HepG2 (cell line): ENCODE measurements around the gene SNX10. TPM values are rescaled to one million over a fixed set of nuclear protein-coding genes. Genes with fewer than 3 reads are reported as not detected.
A peak's percentile ranks its signal among the peaks of the same experiment; 100 is the strongest.

Experiments
- CBX2 ChIP-seq, 2 experiments: fragments of 200-600 bp in 1 of 2; sonication (generic); formaldehyde crosslinking in 1 of 2; IDR thresholded peaks; 2 replicates each; pipeline versions ENCODE4 v1.7.0 to v1.8.1; 2018 to 2022; ENCODE audit warnings: low read depth in 2 of 2, low read length in 1 of 2, mild to moderate bottlenecking in 1 of 2, missing genetic modification reagents in 1 of 2
- DNMT3B ChIP-seq: conservative IDR thresholded peaks from 2 replicates; pipeline ENCODE4 v1.6.1; 2016; ENCODE audit warnings: missing biosample characterization, control low read depth
- HDAC2 ChIP-seq: sonication (generic); formaldehyde crosslinking; IDR thresholded peaks from 2 replicates; pipeline ENCODE4 v1.4.0; 2020; ENCODE audit warnings: missing genetic modification reagents
- NRL ChIP-seq: sonication (generic); formaldehyde crosslinking; IDR thresholded peaks from 2 replicates; pipeline ENCODE4 v1.5.0; 2020; ENCODE audit warnings: missing genetic modification reagents, mild to moderate bottlenecking, moderate library complexity, borderline replicate concordance
- TARDBP ChIP-seq: sonication (generic); formaldehyde crosslinking; IDR thresholded peaks from 2 replicates; pipeline ENCODE4 v1.8.0; 2022; ENCODE audit warnings: mild to moderate bottlenecking, missing genetic modification reagents
- ZNF574 ChIP-seq: sonication (generic); formaldehyde crosslinking; IDR thresholded peaks from 2 replicates; pipeline ENCODE4 v1.4.0; 2020; ENCODE audit warnings: missing genetic modification reagents
- polyA plus RNA-seq, 8 experiments: library from polyadenylated mRNA; depleted of rRNA in 3 of 8; stranded (reverse) in 7 of 8; unstranded in 1 of 8; fragments of >200 nt; fragmentation: Illumina TruSeq in 4 of 8; extraction: Trizol in 4 of 8; gene quantifications; 2 replicates each; pipeline versions ENCODE4 v1.2.1 to v1.2.3, GENCODE V29; 2011 to 2016; ENCODE audit warnings: low read depth in 4 of 8, missing spikeins in 1 of 8, mixed read lengths in 1 of 8; ENCODE audit not compliant: insufficient read depth in 1 of 8
- total RNA-seq, 5 experiments: library from RNA; depleted of rRNA; stranded (reverse); fragments of >200 nt; fragmentation: Illumina TruSeq; extraction: Trizol; gene quantifications; 2 replicates each; pipeline ENCODE4 v1.2.3, GENCODE V29; 2016; ENCODE audit warnings: low read depth in 1 of 5
- TF ChIP-seq, protein P1 (sequence below): sonication (generic); formaldehyde crosslinking; IDR thresholded peaks from 2 replicates; pipeline ENCODE4 v1.4.0; 2020; ENCODE audit warnings: mild to moderate bottlenecking, missing genetic modification reagents
- TF ChIP-seq, protein P2 (sequence below): sonication (generic); formaldehyde crosslinking; IDR thresholded peaks from 2 replicates; pipeline ENCODE4 v1.5.1; 2020; ENCODE audit warnings: mild to moderate bottlenecking, moderate library complexity, missing genetic modification reagents
- TF ChIP-seq, protein P3 (sequence below): IDR thresholded peaks from 2 replicates; pipeline ENCODE4 v1.4.0; 2020; ENCODE audit warnings: mild to moderate bottlenecking, missing genetic modification reagents
- TF ChIP-seq, protein P4 (sequence below), 2 experiments: sonication (generic) in 1 of 2; formaldehyde crosslinking in 1 of 2; IDR thresholded peaks; 2 replicates each; pipeline versions ENCODE4 v1.4.0 to v1.6.1; 2016 to 2020; ENCODE audit warnings: borderline replicate concordance in 1 of 2, low read depth in 1 of 2, mild to moderate bottlenecking in 1 of 2, missing genetic modification reagents in 1 of 2

The SNX10 gene
- total and polyA plus RNA-seq, 2 of the 13 experiments (the other 11 are each of a cell fraction or from before 2014, with no cell fraction given) = 26.0 to 27.6 TPM

- TF ChIP-seq, protein P1, sequence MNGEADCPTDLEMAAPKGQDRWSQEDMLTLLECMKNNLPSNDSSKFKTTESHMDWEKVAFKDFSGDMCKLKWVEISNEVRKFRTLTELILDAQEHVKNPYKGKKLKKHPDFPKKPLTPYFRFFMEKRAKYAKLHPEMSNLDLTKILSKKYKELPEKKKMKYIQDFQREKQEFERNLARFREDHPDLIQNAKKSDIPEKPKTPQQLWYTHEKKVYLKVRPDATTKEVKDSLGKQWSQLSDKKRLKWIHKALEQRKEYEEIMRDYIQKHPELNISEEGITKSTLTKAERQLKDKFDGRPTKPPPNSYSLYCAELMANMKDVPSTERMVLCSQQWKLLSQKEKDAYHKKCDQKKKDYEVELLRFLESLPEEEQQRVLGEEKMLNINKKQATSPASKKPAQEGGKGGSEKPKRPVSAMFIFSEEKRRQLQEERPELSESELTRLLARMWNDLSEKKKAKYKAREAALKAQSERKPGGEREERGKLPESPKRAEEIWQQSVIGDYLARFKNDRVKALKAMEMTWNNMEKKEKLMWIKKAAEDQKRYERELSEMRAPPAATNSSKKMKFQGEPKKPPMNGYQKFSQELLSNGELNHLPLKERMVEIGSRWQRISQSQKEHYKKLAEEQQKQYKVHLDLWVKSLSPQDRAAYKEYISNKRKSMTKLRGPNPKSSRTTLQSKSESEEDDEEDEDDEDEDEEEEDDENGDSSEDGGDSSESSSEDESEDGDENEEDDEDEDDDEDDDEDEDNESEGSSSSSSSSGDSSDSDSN = no peak
- TF ChIP-seq, protein P2, sequence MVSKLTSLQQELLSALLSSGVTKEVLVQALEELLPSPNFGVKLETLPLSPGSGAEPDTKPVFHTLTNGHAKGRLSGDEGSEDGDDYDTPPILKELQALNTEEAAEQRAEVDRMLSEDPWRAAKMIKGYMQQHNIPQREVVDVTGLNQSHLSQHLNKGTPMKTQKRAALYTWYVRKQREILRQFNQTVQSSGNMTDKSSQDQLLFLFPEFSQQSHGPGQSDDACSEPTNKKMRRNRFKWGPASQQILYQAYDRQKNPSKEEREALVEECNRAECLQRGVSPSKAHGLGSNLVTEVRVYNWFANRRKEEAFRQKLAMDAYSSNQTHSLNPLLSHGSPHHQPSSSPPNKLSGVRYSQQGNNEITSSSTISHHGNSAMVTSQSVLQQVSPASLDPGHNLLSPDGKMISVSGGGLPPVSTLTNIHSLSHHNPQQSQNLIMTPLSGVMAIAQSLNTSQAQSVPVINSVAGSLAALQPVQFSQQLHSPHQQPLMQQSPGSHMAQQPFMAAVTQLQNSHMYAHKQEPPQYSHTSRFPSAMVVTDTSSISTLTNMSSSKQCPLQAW (CRISPR knock-in tag) = peak; percentile 65
- TF ChIP-seq, protein P3, sequence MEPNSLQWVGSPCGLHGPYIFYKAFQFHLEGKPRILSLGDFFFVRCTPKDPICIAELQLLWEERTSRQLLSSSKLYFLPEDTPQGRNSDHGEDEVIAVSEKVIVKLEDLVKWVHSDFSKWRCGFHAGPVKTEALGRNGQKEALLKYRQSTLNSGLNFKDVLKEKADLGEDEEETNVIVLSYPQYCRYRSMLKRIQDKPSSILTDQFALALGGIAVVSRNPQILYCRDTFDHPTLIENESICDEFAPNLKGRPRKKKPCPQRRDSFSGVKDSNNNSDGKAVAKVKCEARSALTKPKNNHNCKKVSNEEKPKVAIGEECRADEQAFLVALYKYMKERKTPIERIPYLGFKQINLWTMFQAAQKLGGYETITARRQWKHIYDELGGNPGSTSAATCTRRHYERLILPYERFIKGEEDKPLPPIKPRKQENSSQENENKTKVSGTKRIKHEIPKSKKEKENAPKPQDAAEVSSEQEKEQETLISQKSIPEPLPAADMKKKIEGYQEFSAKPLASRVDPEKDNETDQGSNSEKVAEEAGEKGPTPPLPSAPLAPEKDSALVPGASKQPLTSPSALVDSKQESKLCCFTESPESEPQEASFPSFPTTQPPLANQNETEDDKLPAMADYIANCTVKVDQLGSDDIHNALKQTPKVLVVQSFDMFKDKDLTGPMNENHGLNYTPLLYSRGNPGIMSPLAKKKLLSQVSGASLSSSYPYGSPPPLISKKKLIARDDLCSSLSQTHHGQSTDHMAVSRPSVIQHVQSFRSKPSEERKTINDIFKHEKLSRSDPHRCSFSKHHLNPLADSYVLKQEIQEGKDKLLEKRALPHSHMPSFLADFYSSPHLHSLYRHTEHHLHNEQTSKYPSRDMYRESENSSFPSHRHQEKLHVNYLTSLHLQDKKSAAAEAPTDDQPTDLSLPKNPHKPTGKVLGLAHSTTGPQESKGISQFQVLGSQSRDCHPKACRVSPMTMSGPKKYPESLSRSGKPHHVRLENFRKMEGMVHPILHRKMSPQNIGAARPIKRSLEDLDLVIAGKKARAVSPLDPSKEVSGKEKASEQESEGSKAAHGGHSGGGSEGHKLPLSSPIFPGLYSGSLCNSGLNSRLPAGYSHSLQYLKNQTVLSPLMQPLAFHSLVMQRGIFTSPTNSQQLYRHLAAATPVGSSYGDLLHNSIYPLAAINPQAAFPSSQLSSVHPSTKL = peak; percentile 88
- peak; percentile 64; the same call in 1 of the 2 replicates for TF ChIP-seq TARDBP (CRISPR knock-in tag)
- TF ChIP-seq HDAC2 = peak; percentile 90
- no peak for TF ChIP-seq NRL (CRISPR knock-in tag)
- TF ChIP-seq DNMT3B = 0 out of 2 replicates have a peak, but pooled peaks have one; percentile 21
- TF ChIP-seq ZNF574 (CRISPR knock-in tag) = 0 out of 2 replicates have a peak, but pooled peaks have one; percentile 26
- TF ChIP-seq, protein P4, sequence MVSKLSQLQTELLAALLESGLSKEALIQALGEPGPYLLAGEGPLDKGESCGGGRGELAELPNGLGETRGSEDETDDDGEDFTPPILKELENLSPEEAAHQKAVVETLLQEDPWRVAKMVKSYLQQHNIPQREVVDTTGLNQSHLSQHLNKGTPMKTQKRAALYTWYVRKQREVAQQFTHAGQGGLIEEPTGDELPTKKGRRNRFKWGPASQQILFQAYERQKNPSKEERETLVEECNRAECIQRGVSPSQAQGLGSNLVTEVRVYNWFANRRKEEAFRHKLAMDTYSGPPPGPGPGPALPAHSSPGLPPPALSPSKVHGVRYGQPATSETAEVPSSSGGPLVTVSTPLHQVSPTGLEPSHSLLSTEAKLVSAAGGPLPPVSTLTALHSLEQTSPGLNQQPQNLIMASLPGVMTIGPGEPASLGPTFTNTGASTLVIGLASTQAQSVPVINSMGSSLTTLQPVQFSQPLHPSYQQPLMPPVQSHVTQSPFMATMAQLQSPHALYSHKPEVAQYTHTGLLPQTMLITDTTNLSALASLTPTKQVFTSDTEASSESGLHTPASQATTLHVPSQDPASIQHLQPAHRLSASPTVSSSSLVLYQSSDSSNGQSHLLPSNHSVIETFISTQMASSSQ (IDR thresholded peaks at IDR 0.05; ENCODE audit: low read depth) = peak; percentile 84
- TF ChIP-seq, protein P4 (CRISPR knock-in tag; IDR thresholded peaks at IDR 0.05; ENCODE audit: borderline replicate concordance) = peak; percentile 65; the same call in 1 of the 2 replicates
- no peak for TF ChIP-seq CBX2 (IDR thresholded peaks at IDR 0.05; ENCODE audit: low read depth, low read length)
- TF ChIP-seq CBX2 (CRISPR knock-in tag; IDR thresholded peaks at IDR 0.05; ENCODE audit: low read depth) = no peak
Observed at GRCh38 chr7:26305090-26305868, 13.6 kb downstream of the SNX10 start (continued).
